GM21423 (cell line): ENCODE results near the gene RCAN2.

Source experiments
- ATAC-seq: cut with Tn5 transposase; IDR thresholded peaks from one replicate; pipeline ENCODE4 v1.9.1; 2021; ENCODE audit warnings: mild to moderate bottlenecking, moderate library complexity; ENCODE audit not compliant: unreplicated experiment

RCAN2 gene

GRCh38 chr6:46175446-46175845 lies 315.8 kb downstream of the RCAN2 start:
- ATAC-seq: peak; percentile 78

GRCh38 chr6:46174904-46175303 lies 316.3 kb downstream of the RCAN2 start:
- no peak for ATAC-seq

DNA sequence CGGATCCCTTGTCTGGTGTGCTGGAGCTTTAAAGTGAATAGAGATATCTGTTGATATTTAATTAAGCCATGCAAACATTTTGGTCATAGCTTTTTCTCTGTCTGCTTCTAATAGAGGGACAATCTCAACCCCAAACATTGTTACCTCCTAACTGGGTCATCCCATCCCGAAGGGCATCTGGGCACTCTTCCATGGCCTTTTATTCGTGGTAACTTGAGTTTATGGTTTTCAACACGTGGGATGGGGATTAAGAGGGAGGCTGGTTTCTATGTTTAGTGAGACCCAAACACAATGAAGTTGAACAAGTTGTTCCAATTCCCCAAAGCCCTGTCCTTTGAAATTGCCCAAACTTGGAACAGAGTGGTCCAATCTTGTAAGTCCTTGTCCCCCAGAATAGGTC lies 319.1 kb downstream of the RCAN2 start:
- ATAC-seq: no peak
